A549 (cell line): ENCODE measurements around the gene MAP4K2. TPM values are rescaled to one million over a fixed set of nuclear protein-coding genes. Genes with fewer than 3 reads are reported as not detected.

ENCODE experiments used
- ATAC-seq, 2 experiments: fragments of 200-7000 bp in 1 of 2; fragments of >200 bp in 1 of 2; cut with Nextera tagmentation in 1 of 2; cut with Tn5 transposase in 1 of 2; 3 replicates each; pipeline versions ENCODE4 v1.8.0 to v1.9.1; 2018 to 2020; ENCODE audit warnings: mild to moderate bottlenecking in 1 of 2, moderate library complexity in 1 of 2
- CTCF ChIA-PET: fragments of 300-600 bp; sonication (Branson Sonifier 250); formaldehyde crosslinking; extraction: SDS; loops from one replicate; lab custom pipeline; 2021; ENCODE audit warnings: antibody characterized with exemption, inconsistent platforms; lab: Yijun Ruan, JAX
- POLR2A ChIA-PET: fragments of 350-600 bp; formaldehyde crosslinking; extraction: SDS; loops from one replicate; lab custom pipeline; 2021; ENCODE audit warnings: antibody characterized with exemption, inconsistent platforms; lab: Yijun Ruan, JAX
- DNase-seq, 2 experiments: peaks; one replicate each; pipeline versions ENCODE4 v3.0.0 to v3.0.0-alpha.2; 2011 to 2016; ENCODE audit warnings: low read depth in 1 of 2, low spot score in 1 of 2
- FAIRE-seq: peaks from 2 replicates; lab custom pipeline; 2011; peaks lifted over from hg19 to GRCh38; lab: Jason Lieb, UNC
- H3K27ac ChIP-seq, 2 experiments: fragments of >200 bp; sonication (Bioruptor Twin); formaldehyde crosslinking; 3 replicates each; pipeline ENCODE4 v1.5.1; 2016 to 2017
- H3K4me1 ChIP-seq: fragments of >200 bp; sonication (Bioruptor Twin); formaldehyde crosslinking; 3 replicates; pipeline ENCODE4 v1.6.1; 2016
- H3K4me2 ChIP-seq: fragments of >200 bp; sonication (Bioruptor Twin); formaldehyde crosslinking; 3 replicates; pipeline ENCODE4 v1.6.1; 2016
- H3K4me3 ChIP-seq: fragments of >200 bp; sonication (Bioruptor Twin); formaldehyde crosslinking; 3 replicates; pipeline ENCODE4 v1.5.1; 2016
- H3K9me3 ChIP-seq: fragments of >200 bp; sonication (Bioruptor Twin); formaldehyde crosslinking; 3 replicates; pipeline ENCODE4 v1.6.1; 2016
- BCL3 ChIP-seq: fragments of >200 bp; sonication (Bioruptor Twin); formaldehyde crosslinking; IDR thresholded peaks from 3 replicates; pipeline ENCODE4 v1.6.1; 2016
- CBX8 ChIP-seq: fragments of 200-600 bp; sonication (generic); IDR thresholded peaks from 2 replicates; pipeline ENCODE4 v1.6.1; 2016
- CHD2 ChIP-seq: fragments of 150-350 bp; IDR thresholded peaks from 2 replicates; pipeline ENCODE4 v1.6.1; 2014; ENCODE audit warnings: low read length; ENCODE audit not compliant: partially characterized antibody
- ELK1 ChIP-seq: fragments of 150-350 bp; IDR thresholded peaks from 2 replicates; pipeline ENCODE4 v1.6.1; 2014; ENCODE audit warnings: low read depth, mild to moderate bottlenecking, low read length
- EP300 ChIP-seq, 2 experiments: fragments of >200 bp; sonication (Bioruptor Twin); formaldehyde crosslinking; IDR thresholded peaks; 2 replicates in 1 of 2; 3 replicates in 1 of 2; pipeline ENCODE4 v1.6.1; 2016 to 2017
- FOSL2 ChIP-seq, 2 experiments: fragments of 450-650 bp in 1 of 2; fragments of >200 bp in 1 of 2; sonication (Bioruptor Twin) in 1 of 2; formaldehyde crosslinking; IDR thresholded peaks; 2 replicates each; pipeline versions ENCODE4 v1.5.0 to v1.6.1; 2016 to 2020; ENCODE audit warnings: mild to moderate bottlenecking in 1 of 2, moderate library complexity in 1 of 2
- FOXS1 ChIP-seq: fragments of 250-450 bp; sonication (Bioruptor Pico); IDR thresholded peaks from 2 replicates; pipeline ENCODE4 v1.5.0; 2020; ENCODE audit warnings: mild to moderate bottlenecking, moderate library complexity
- HDAC2 ChIP-seq: fragments of 200-600 bp; sonication (generic); IDR thresholded peaks from 2 replicates; pipeline ENCODE4 v1.6.1; 2016
- HOXB5 ChIP-seq: fragments of 250-450 bp; sonication (Bioruptor Pico); IDR thresholded peaks from 2 replicates; pipeline ENCODE4 v1.5.0; 2020; ENCODE audit warnings: mild to moderate bottlenecking, moderate library complexity
- KDM1A ChIP-seq: fragments of 200-600 bp; sonication (generic); IDR thresholded peaks from 2 replicates; pipeline ENCODE4 v1.6.1; 2016; ENCODE audit warnings: low read depth, mild to moderate bottlenecking
- KDM5A ChIP-seq: fragments of 200-600 bp; sonication (generic); IDR thresholded peaks from 2 replicates; pipeline ENCODE4 v1.6.1; 2016; ENCODE audit warnings: antibody characterized with exemption, mild to moderate bottlenecking
- NFE2L2 ChIP-seq: fragments of 150-350 bp; conservative IDR thresholded peaks from 2 replicates; pipeline ENCODE4 v1.6.1; 2014; ENCODE audit warnings: low read length
- NPAS2 ChIP-seq: fragments of 250-450 bp; sonication (Bioruptor Pico); IDR thresholded peaks from 2 replicates; pipeline ENCODE4 v1.8.0; 2022; ENCODE audit warnings: mild to moderate bottlenecking, moderate library complexity, borderline replicate concordance
- PHF8 ChIP-seq: fragments of 200-600 bp; sonication (generic); IDR thresholded peaks from 2 replicates; pipeline ENCODE4 v1.6.1; 2016; ENCODE audit warnings: low read depth, mild to moderate bottlenecking, antibody characterized with exemption, moderate library complexity, borderline replicate concordance
- POLR2A ChIP-seq: IDR thresholded peaks from 2 replicates; pipeline ENCODE4 v1.6.1; 2012; ENCODE audit warnings: mild to moderate bottlenecking, low read length
- POLR2AphosphoS2 ChIP-seq: conservative IDR thresholded peaks from 2 replicates; pipeline ENCODE4 v1.6.1; 2012; ENCODE audit warnings: low read length, improper control_type of control experiment, inconsistent platforms
- RAD21 ChIP-seq, 2 experiments: fragments of >200 bp in 1 of 2; sonication (Bioruptor Twin) in 1 of 2; formaldehyde crosslinking in 1 of 2; IDR thresholded peaks in 1 of 2; conservative IDR thresholded peaks in 1 of 2; 2 replicates in 1 of 2; 3 replicates in 1 of 2; pipeline ENCODE4 v1.6.1; 2012 to 2018; ENCODE audit warnings: inconsistent platforms in 1 of 2
- RCOR1 ChIP-seq: fragments of 150-350 bp; IDR thresholded peaks from 2 replicates; pipeline ENCODE4 v1.6.1; 2014; ENCODE audit warnings: antibody characterized with exemption, low read length, low read depth
- RNF2 ChIP-seq: fragments of 200-600 bp; sonication (generic); IDR thresholded peaks from 2 replicates; pipeline ENCODE4 v1.6.1; 2016; ENCODE audit warnings: low read depth, mild to moderate bottlenecking, antibody characterized with exemption, moderate library complexity, borderline replicate concordance
- SMC3 ChIP-seq: fragments of >200 bp; sonication (Bioruptor Twin); formaldehyde crosslinking; IDR thresholded peaks from 3 replicates; pipeline ENCODE4 v1.6.1; 2018; ENCODE audit warnings: inconsistent platforms
- TP53 ChIP-seq: fragments of 250-450 bp; sonication (Bioruptor Pico); IDR thresholded peaks from 2 replicates; pipeline ENCODE4 v1.5.0; 2021; ENCODE audit warnings: mild to moderate bottlenecking, moderate library complexity
- ZNF302 ChIP-seq: fragments of 250-450 bp; sonication (Bioruptor Pico); IDR thresholded peaks from 2 replicates; pipeline ENCODE4 v1.9.0; 2021; ENCODE audit warnings: inconsistent platforms, mild to moderate bottlenecking, moderate library complexity
- WGBS: methylation state at CpG from one replicate; pipeline ENCODE4 v1.1.6; 2017; ENCODE audit errors: missing lambda C conversion rate; 5-methylcytosine and 5-hydroxymethylcytosine counted together
- polyA plus RNA-seq, 4 experiments: library from polyadenylated mRNA; depleted of rRNA in 3 of 4; stranded (reverse); fragments of >200 nt; fragmentation: RNase III in 1 of 4; extraction: RNeasy Plus Mini Kit Qiagen cat#74134 plus additional on column Dnase treatment in 1 of 4; gene quantifications; 2 replicates in 3 of 4; 3 replicates in 1 of 4; pipeline ENCODE4 v1.2.3, GENCODE V29; 2011 to 2017

The MAP4K2 gene
- polyA plus RNA-seq, 2 of the 4 experiments (the other 2 are of a cell fraction): 9.4 to 9.9 TPM

GRCh38 chr11:64790205-64791095, 12.6 kb downstream of the MAP4K2 start:
- no peaks in the 10 kb centered on the region for H3K4me1 ChIP-seq
- CTCF ChIA-PET: interaction anchor here (1.3 to 9.7 kb wide), 3 partner anchors 8 to 104 kb away, joined by 3 to 79 read pairs (median 4); partner anchors contain the start of gene MAP4K2
- FAIRE-seq (no peak), DNase-seq (no peak)
- WGBS: 85% methylated on average over 22 of the region's 25 CpGs
- no peaks in the 10 kb centered on the region for H3K9me3 ChIP-seq
- TF ChIP-seq EP300 (IDR thresholded peaks at IDR 0.05): no peak
- no peak for TF ChIP-seq CHD2
- TF ChIP-seq BCL3: no peak
- TF ChIP-seq ELK1: no peak
- TF ChIP-seq TP53 (CRISPR knock-in tag): no peak
- TF ChIP-seq, all 56 proteins: peak for 0
- H3K27ac ChIP-seq: no peak overlapping the region
- POLR2A ChIA-PET: interaction anchor here (1.3 kb wide), 1 partner anchor 12 kb away, joined by 4 read pairs; the partner anchor contains the start of gene SF1
- ATAC-seq: no peak
- no peak overlapping the region for H3K4me3 ChIP-seq
- H3K4me2 ChIP-seq: no peak overlapping the region

GRCh38 chr11:64789331-64790204, 13.4 kb downstream of the MAP4K2 start:
- CTCF ChIA-PET: interaction anchor here (0.6 to 9.7 kb wide), 3 partner anchors 11 to 561 kb away, joined by 3 to 79 read pairs (median 20); partner anchors contain the start of gene MAP4K2
- POLR2A ChIA-PET: no interaction called here
- no peak for ATAC-seq
- Histone ChIP-seq H3K9me3 (no peaks in the 10 kb centered on the region), H3K4me1 (no peaks in the 10 kb centered on the region), H3K4me3 (no peak overlapping the region)
- no peak for FAIRE-seq
- TF ChIP-seq FOSL2 (IDR thresholded peaks at IDR 0.05) (no peak), FOSL2 (CRISPR knock-in tag; IDR thresholded peaks at IDR 0.05) (no peak), POLR2AphosphoS2 (no peak), RCOR1 (no peak), HDAC2 (no peak), PHF8 (no peak), KDM1A (no peak), ZNF302 (CRISPR knock-in tag) (no peak), KDM5A (no peak), CBX8 (no peak), TP53 (CRISPR knock-in tag) (no peak), FOXS1 (no peak), POLR2A (no peak), RAD21 (conservative IDR thresholded peaks at IDR 0.05 in 1 of 2, IDR thresholded peaks at IDR 0.05 in 1 of 2) (no peak), SMC3 (no peak), NFE2L2 (no peak), ELK1 (no peak), CHD2 (no peak), HOXB5 (CRISPR knock-in tag) (no peak), NPAS2 (CRISPR knock-in tag) (no peak), RNF2 (no peak)
- TF ChIP-seq, all 56 proteins: peak for 0
- 90% methylated on average over 9 of the region's 15 CpGs for WGBS
- no peak for DNase-seq
- Histone ChIP-seq H3K4me2 (no peak overlapping the region), H3K27ac (no peak overlapping the region)
